HepG2 (cell line): ENCODE measurements around the gene C19orf33. TPM values are rescaled to one million over a fixed set of nuclear protein-coding genes. Genes with fewer than 3 reads are reported as not detected.

Experiments used
- AHDC1 ChIP-seq: sonication (generic); formaldehyde crosslinking; IDR thresholded peaks from 2 replicates; pipeline ENCODE4 v1.5.1; 2020; ENCODE audit warnings: mild to moderate bottlenecking, missing genetic modification reagents, borderline replicate concordance
- CENPX ChIP-seq: sonication (generic); formaldehyde crosslinking; IDR thresholded peaks from 2 replicates; pipeline ENCODE4 v1.9.0; 2021; ENCODE audit warnings: mild to moderate bottlenecking, missing genetic modification reagents, moderate library complexity
- HNRNPLL ChIP-seq: fragments of 200-400 bp; formaldehyde crosslinking; IDR thresholded peaks from 2 replicates; pipeline ENCODE4 v1.6.1; 2017; ENCODE audit warnings: mild to moderate bottlenecking, low read depth, low read length; ENCODE audit not compliant: poor library complexity, severe bottlenecking
- NBN ChIP-seq: fragments of 450-650 bp; conservative IDR thresholded peaks from 2 replicates; pipeline ENCODE4 v1.6.1; 2017
- NFYC ChIP-seq: IDR thresholded peaks from 2 replicates; pipeline ENCODE4 v1.6.1; 2016; ENCODE audit warnings: missing genetic modification reagents, missing compliant biosample characterization
- ONECUT2 ChIP-seq: sonication (generic); formaldehyde crosslinking; IDR thresholded peaks from 2 replicates; pipeline ENCODE4 v1.4.0; 2020; ENCODE audit warnings: missing genetic modification reagents
- PAWR ChIP-seq: sonication (generic); formaldehyde crosslinking; IDR thresholded peaks from 2 replicates; pipeline ENCODE4 v1.4.0; 2020; ENCODE audit warnings: missing genetic modification reagents, mild to moderate bottlenecking, borderline replicate concordance
- RFX1 ChIP-seq: fragments of 450-650 bp; IDR thresholded peaks from 2 replicates; pipeline ENCODE4 v1.6.1; 2017
- SNAPC2 ChIP-seq: sonication (generic); formaldehyde crosslinking; IDR thresholded peaks from 2 replicates; pipeline ENCODE4 v1.8.1; 2022; ENCODE audit warnings: mild to moderate bottlenecking, missing genetic modification reagents
- SPEN ChIP-seq: sonication (generic); formaldehyde crosslinking; IDR thresholded peaks from 2 replicates; pipeline ENCODE4 v1.5.1; 2020; ENCODE audit warnings: low read depth, mild to moderate bottlenecking, missing genetic modification reagents
- TBX3 ChIP-seq: fragments of 450-650 bp; IDR thresholded peaks from 2 replicates; pipeline ENCODE4 v1.6.1; 2017; ENCODE audit warnings: antibody characterized with exemption, mild to moderate bottlenecking, inconsistent platforms, borderline replicate concordance
- ZFP62 ChIP-seq: sonication (generic); formaldehyde crosslinking; IDR thresholded peaks from 2 replicates; pipeline ENCODE4 v1.4.0; 2020; ENCODE audit warnings: missing genetic modification reagents
- ZFP91 ChIP-seq: sonication (generic); formaldehyde crosslinking; IDR thresholded peaks from 2 replicates; pipeline ENCODE4 v1.9.0; 2022; ENCODE audit warnings: missing genetic modification reagents, mild to moderate bottlenecking, borderline replicate concordance
- ZFYVE20 ChIP-seq: sonication (generic); formaldehyde crosslinking; IDR thresholded peaks from 2 replicates; pipeline ENCODE4 v1.8.0; 2023; ENCODE audit warnings: low read depth, mild to moderate bottlenecking, moderate library complexity, missing genetic modification reagents, borderline replicate concordance
- ZIK1 ChIP-seq: sonication (generic); formaldehyde crosslinking; IDR thresholded peaks from 2 replicates; pipeline ENCODE4 v1.5.0; 2020; ENCODE audit warnings: mild to moderate bottlenecking, low read depth, missing genetic modification reagents, borderline replicate concordance
- ZNF280B ChIP-seq: sonication (generic); formaldehyde crosslinking; IDR thresholded peaks from 2 replicates; pipeline ENCODE4 v1.5.0; 2020; ENCODE audit warnings: missing genetic modification reagents, mild to moderate bottlenecking, borderline replicate concordance
- ZNF317 ChIP-seq: sonication (generic); formaldehyde crosslinking; IDR thresholded peaks from 2 replicates; pipeline ENCODE4 v1.5.0; 2020; ENCODE audit warnings: mild to moderate bottlenecking, missing genetic modification reagents
- ZNF772 ChIP-seq: sonication (generic); formaldehyde crosslinking; IDR thresholded peaks from 2 replicates; pipeline ENCODE4 v1.5.0; 2020; ENCODE audit warnings: mild to moderate bottlenecking, missing genetic modification reagents
- polyA plus RNA-seq, 8 experiments: library from polyadenylated mRNA; depleted of rRNA in 3 of 8; stranded (reverse) in 7 of 8; unstranded in 1 of 8; fragments of >200 nt; fragmentation: Illumina TruSeq in 4 of 8; extraction: Trizol in 4 of 8; gene quantifications; 2 replicates each; pipeline versions ENCODE4 v1.2.1 to v1.2.3, GENCODE V29; 2011 to 2016; ENCODE audit warnings: low read depth in 4 of 8, missing spikeins in 1 of 8, mixed read lengths in 1 of 8; ENCODE audit not compliant: insufficient read depth in 1 of 8
- total RNA-seq, 5 experiments: library from RNA; depleted of rRNA; stranded (reverse); fragments of >200 nt; fragmentation: Illumina TruSeq; extraction: Trizol; gene quantifications; 2 replicates each; pipeline ENCODE4 v1.2.3, GENCODE V29; 2016; ENCODE audit warnings: low read depth in 1 of 5

The C19orf33 gene
- total and polyA plus RNA-seq, 2 of the 13 experiments (the other 11 are each of a cell fraction or from before 2014, with no cell fraction given): 2.5 to 3.3 TPM

GRCh38 chr19:38315657-38316476 lies 11.8 kb downstream of the C19orf33 start, which contains the start of gene YIF1B (continued):
- TF ChIP-seq AHDC1: no peak
- no peak for TF ChIP-seq ZNF280B (CRISPR knock-in tag)
- no peak for TF ChIP-seq TBX3
- peak; percentile 96; the same call in 1 of the 2 replicates for TF ChIP-seq SNAPC2 (CRISPR knock-in tag)
- no peak for TF ChIP-seq NBN
- TF ChIP-seq ZFYVE20 (CRISPR knock-in tag): no peak
- TF ChIP-seq ONECUT2 (CRISPR knock-in tag): no peak
- no peak for TF ChIP-seq CENPX (CRISPR knock-in tag)
- no peak for TF ChIP-seq ZIK1 (CRISPR knock-in tag)
- TF ChIP-seq ZNF317 (CRISPR knock-in tag): no peak
- TF ChIP-seq RFX1: no peak
- no peak for TF ChIP-seq ZNF772 (CRISPR knock-in tag)
- TF ChIP-seq ZFP62: no peak
- TF ChIP-seq ZFP91 (CRISPR knock-in tag): no peak; the same call in 1 of the 2 replicates
- peak; percentile 100 for TF ChIP-seq HNRNPLL
- no peak for TF ChIP-seq PAWR (CRISPR knock-in tag)
- TF ChIP-seq SPEN (CRISPR knock-in tag): peak; percentile 86
- peak; percentile 70 for TF ChIP-seq NFYC (CRISPR knock-in tag)
